Coronary artery (tissue), 2 donors: Measurements from ENCODE around the gene WDR1.

Source experiments
- DNase-seq: peaks from one replicate; pipeline ENCODE4 v3.0.0-alpha.2; 2017; ENCODE audit warnings: low spot score
- H3K27ac ChIP-seq, 2 donors: fragments of 200-600 bp; sonication (generic); one replicate each; pipeline ENCODE4 v1.5.1; 2016 to 2019
- H3K4me3 ChIP-seq: fragments of 200-600 bp; sonication (generic); 2 replicates; pipeline ENCODE4 v1.5.1; 2016; ENCODE audit warnings: mild to moderate bottlenecking, moderate library complexity
- CTCF ChIP-seq: fragments of 200-600 bp; sonication (generic); IDR thresholded peaks from one replicate; pipeline ENCODE4 v1.5.1; 2019; ENCODE audit warnings: antibody characterized with exemption

WDR1 gene

DNA sequence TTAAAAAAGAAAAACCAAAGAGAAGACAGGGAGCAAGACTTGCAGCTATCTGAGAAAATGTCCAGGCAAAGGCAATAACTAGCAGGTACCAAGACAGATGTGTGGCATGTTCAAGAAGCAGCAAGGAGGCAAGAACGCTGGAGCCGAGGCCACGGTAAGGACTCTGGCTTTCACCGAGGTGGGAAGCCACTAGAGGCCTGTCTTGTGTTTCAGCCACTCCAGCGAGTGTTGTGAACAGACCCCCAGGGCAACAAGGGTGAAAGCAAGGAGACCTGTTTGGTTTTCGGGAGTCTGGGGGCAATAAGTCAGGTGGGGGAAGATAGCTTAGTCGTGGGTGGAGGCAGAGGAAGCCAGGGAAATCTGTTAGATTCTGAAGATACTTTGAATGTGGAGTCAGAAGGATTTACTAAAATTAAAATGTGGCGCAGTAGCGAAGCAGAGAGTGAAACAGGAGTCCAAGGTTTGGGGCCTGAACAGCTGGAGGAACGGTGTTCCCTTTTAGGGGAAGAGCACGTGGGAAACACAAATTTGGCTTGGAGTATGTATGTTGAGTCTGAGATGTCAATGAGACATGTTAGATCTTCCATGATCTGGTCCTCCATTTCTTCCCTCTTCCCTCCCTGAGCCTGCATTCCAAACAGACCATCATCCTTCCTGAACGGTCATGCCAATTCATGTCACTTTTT is 3.1 kb downstream of the WDR1 start:
- Histone ChIP-seq H3K27ac (peak overlapping the region; percentile 86 to 99), H3K4me3 (peak overlapping the region; percentile 97)
- no peak for DNase-seq
- TF ChIP-seq CTCF = no peak

DNA sequence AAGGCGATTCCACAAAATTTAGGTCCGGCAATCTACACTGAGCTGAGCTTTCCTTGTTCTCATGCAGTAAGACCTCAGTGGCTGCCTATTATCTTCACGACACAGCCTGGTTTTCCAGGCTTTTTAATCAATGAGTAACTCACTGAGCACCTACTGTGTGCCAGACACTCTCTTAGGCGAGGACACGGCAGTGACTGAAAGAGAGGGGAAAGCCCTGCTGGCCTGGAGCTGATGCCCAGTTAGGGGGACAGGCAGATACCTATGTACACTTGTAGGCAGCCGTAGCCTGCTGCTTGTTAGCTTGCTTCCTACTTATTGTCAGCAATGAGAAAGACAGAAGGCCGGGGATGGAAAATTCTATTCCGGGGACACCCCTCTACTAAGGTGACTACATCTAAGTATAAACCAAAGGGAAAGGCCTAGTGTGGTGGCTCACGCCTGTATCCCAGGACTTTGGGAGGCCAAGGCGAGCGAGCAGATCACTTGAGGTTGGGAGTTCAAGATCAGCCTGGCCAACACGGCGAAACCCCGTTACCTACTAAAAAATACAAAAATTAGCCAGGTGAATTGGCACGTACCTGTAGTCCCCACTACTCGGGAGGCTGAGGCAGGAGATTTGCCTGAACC is 3.8 kb downstream of the WDR1 start:
- TF ChIP-seq CTCF = no peak
- peak overlapping the region; percentile 86 to 99 for H3K27ac ChIP-seq
- peak overlapping the region; percentile 19 for H3K4me3 ChIP-seq
- no peak for DNase-seq

- peak overlapping the region; percentile 63 for H3K4me3 ChIP-seq
- no peak for TF ChIP-seq CTCF
- peak overlapping the region; percentile 90 to 94 for H3K27ac ChIP-seq
- no peak for DNase-seq
Observed at GRCh38 chr4:10111067-10111801, 5.4 kb downstream of the WDR1 start.

- Histone ChIP-seq H3K27ac (peak overlapping the region; percentile 90 to 94), H3K4me3 (peak overlapping the region; percentile 63)
- TF ChIP-seq CTCF = no peak
- DNase-seq = no peak
Observed at GRCh38 chr4:10109995-10110670, 6.5 kb downstream of the WDR1 start.

- Histone ChIP-seq H3K4me3 (peak overlapping the region; percentile 63), H3K27ac (peak overlapping the region; percentile 90 to 94)
- TF ChIP-seq CTCF = no peak
- no peak for DNase-seq
Observed at GRCh38 chr4:10108818-10109783, 7.5 kb downstream of the WDR1 start.

GRCh38 chr4:10108391-10108790 is 8.2 kb downstream of the WDR1 start:
- DNase-seq = no peak
- Histone ChIP-seq H3K4me3 (peak overlapping the region; percentile 63), H3K27ac (peak overlapping the region; percentile 90 to 94)
- TF ChIP-seq CTCF = no peak
